ENCODE results near the gene C1orf56.

GRCh38 chr1:151069103-151069486 is 21.5 kb downstream of the C1orf56 start:
- TF ChIP-seq CTCF (IDR thresholded peaks at IDR 0.05; ENCODE audit: low read depth, low read length, missing input control) (no peak), JUND (IDR thresholded peaks at IDR 0.05) (no peak), TAF1 (conservative IDR thresholded peaks at IDR 0.05) (no peak), RAD21 (IDR thresholded peaks at IDR 0.05) (no peak), YY1 (IDR thresholded peaks at IDR 0.05) (no peak), ATF3 (IDR thresholded peaks at IDR 0.05) (no peak), EGR1 (IDR thresholded peaks at IDR 0.05; ENCODE audit: low read depth in 2 of 2) (no peak), GABPA (IDR thresholded peaks at IDR 0.05 in 1 of 2, conservative IDR thresholded peaks at IDR 0.05 in 1 of 2) (no peak)
